Liver (tissue), 9 donors: ENCODE data around the gene PAX6. TPM values are rescaled to one million over a fixed set of nuclear protein-coding genes. Genes with fewer than 3 reads are reported as not detected.

Source experiments
- DNase-seq: peaks from one replicate; pipeline ENCODE4 v3.0.0-alpha.2; 2017; ENCODE audit warnings: low spot score
- H3K27ac ChIP-seq, 2 donors: one replicate each; pipeline ENCODE4 v1.7.0; 2013; ENCODE audit warnings: inconsistent platforms in 2 of 2, low read length in 2 of 2, control low read depth in 1 of 2, low read depth in 1 of 2, mild to moderate bottlenecking in 1 of 2
- H3K27me3 ChIP-seq, 4 donors: one replicate each; pipeline versions ENCODE4 v1.6.1 to v1.7.0; 2013; ENCODE audit warnings: low read length in 3 of 4, inconsistent platforms in 1 of 4, mild to moderate bottlenecking in 1 of 4, moderate library complexity in 1 of 4; ENCODE audit not compliant: control insufficient read depth in 4 of 4, insufficient read depth in 4 of 4
- H3K36me3 ChIP-seq, 4 donors: one replicate each; pipeline versions ENCODE4 v1.6.1 to v1.7.0; 2013; ENCODE audit warnings: low read length in 3 of 4, mild to moderate bottlenecking in 3 of 4, low read depth in 1 of 4, moderate library complexity in 1 of 4; ENCODE audit not compliant: control insufficient read depth in 4 of 4, insufficient read depth in 3 of 4
- H3K4me1 ChIP-seq, 4 donors: one replicate each; pipeline versions ENCODE4 v1.6.1 to v1.7.0; 2013; ENCODE audit warnings: low read length in 3 of 4, mild to moderate bottlenecking in 3 of 4, moderate library complexity in 1 of 4; ENCODE audit not compliant: control insufficient read depth in 4 of 4, insufficient read depth in 4 of 4
- H3K4me3 ChIP-seq, 3 donors: one replicate each; pipeline versions ENCODE4 v1.6.1 to v1.7.0; 2013; ENCODE audit warnings: low read length in 3 of 3, control low read depth in 1 of 3, low read depth in 1 of 3, mild to moderate bottlenecking in 1 of 3
- H3K9ac ChIP-seq, 2 donors: one replicate each; pipeline ENCODE4 v1.7.0; 2013; ENCODE audit warnings: low read length in 2 of 2, mild to moderate bottlenecking in 2 of 2, moderate library complexity in 2 of 2, control low read depth in 1 of 2, low read depth in 1 of 2
- H3K9me3 ChIP-seq, 4 donors: one replicate each; pipeline versions ENCODE4 v1.6.1 to v1.7.0; 2013; ENCODE audit warnings: low read length in 3 of 4; ENCODE audit not compliant: control insufficient read depth in 4 of 4
- ATF3 ChIP-seq: IDR thresholded peaks from 2 replicates; pipeline ENCODE4 v1.6.1; 2016; ENCODE audit warnings: antibody characterized with exemption
- EGR1 ChIP-seq, 2 donors: IDR thresholded peaks; 2 replicates each; pipeline ENCODE4 v1.6.1; 2016 to 2018; ENCODE audit warnings: antibody characterized with exemption in 2 of 2, low read depth in 2 of 2
- FOXA1 ChIP-seq: IDR thresholded peaks from 2 replicates; pipeline ENCODE4 v1.6.1; 2016; ENCODE audit warnings: antibody characterized with exemption
- FOXA2 ChIP-seq: IDR thresholded peaks from 2 replicates; pipeline ENCODE4 v1.6.1; 2016; ENCODE audit warnings: antibody characterized with exemption
- GABPA ChIP-seq, 2 donors: IDR thresholded peaks in 1 of 2; conservative IDR thresholded peaks in 1 of 2; 2 replicates each; pipeline ENCODE4 v1.6.1; 2016; ENCODE audit warnings: antibody characterized with exemption in 2 of 2, mild to moderate bottlenecking in 1 of 2, moderate library complexity in 1 of 2
- HNF4A ChIP-seq, 2 donors: conservative IDR thresholded peaks; 2 replicates each; pipeline ENCODE4 v1.6.1; 2016; ENCODE audit warnings: antibody characterized with exemption in 2 of 2, mild to moderate bottlenecking in 2 of 2
- HNF4G ChIP-seq: IDR thresholded peaks from 2 replicates; pipeline ENCODE4 v1.6.1; 2016; ENCODE audit warnings: antibody characterized with exemption
- JUND ChIP-seq, 2 donors: IDR thresholded peaks; 2 replicates each; pipeline ENCODE4 v1.6.1; 2016; ENCODE audit warnings: antibody characterized with exemption in 2 of 2
- NR2F2 ChIP-seq: IDR thresholded peaks from 2 replicates; pipeline ENCODE4 v1.6.1; 2016; ENCODE audit warnings: antibody characterized with exemption
- RAD21 ChIP-seq, 2 donors: IDR thresholded peaks; 2 replicates each; pipeline ENCODE4 v1.6.1; 2016; ENCODE audit warnings: antibody characterized with exemption in 2 of 2, mild to moderate bottlenecking in 2 of 2
- REST ChIP-seq: IDR thresholded peaks from 2 replicates; pipeline ENCODE4 v1.6.1; 2016; ENCODE audit warnings: antibody characterized with exemption, mild to moderate bottlenecking
- RXRA ChIP-seq, 2 donors: IDR thresholded peaks; 2 replicates each; pipeline ENCODE4 v1.6.1; 2017 to 2018; ENCODE audit warnings: antibody characterized with exemption in 2 of 2, mild to moderate bottlenecking in 1 of 2
- SP1 ChIP-seq: IDR thresholded peaks from 2 replicates; pipeline ENCODE4 v1.6.1; 2018; ENCODE audit warnings: antibody characterized with exemption, mild to moderate bottlenecking
- TAF1 ChIP-seq: conservative IDR thresholded peaks from 2 replicates; pipeline ENCODE4 v1.6.1; 2016; ENCODE audit warnings: antibody characterized with exemption, mild to moderate bottlenecking
- YY1 ChIP-seq: IDR thresholded peaks from 2 replicates; pipeline ENCODE4 v1.6.1; 2016; ENCODE audit warnings: antibody characterized with exemption, mild to moderate bottlenecking
- ZBTB33 ChIP-seq: IDR thresholded peaks from 2 replicates; pipeline ENCODE4 v1.6.1; 2016; ENCODE audit warnings: antibody characterized with exemption
- WGBS: extraction: QIAGEN DNeasy Blood & Tissue Kit; methylation state at CpG from one replicate; pipeline ENCODE4 v1.1.7; 2013; 5-methylcytosine and 5-hydroxymethylcytosine counted together
- polyA plus RNA-seq, 2 donors: library from polyadenylated mRNA; stranded (reverse) in 1 of 2; unstranded in 1 of 2; fragments of 200-250 nt in 1 of 2; fragments of >200 nt in 1 of 2; fragmentation: Nextera tagmentation in 1 of 2; extraction: Ambion mirVana in 1 of 2; gene quantifications; one replicate each; pipeline versions ENCODE4 v1.2.1 to v1.2.3, GENCODE V29; 2013 to 2015
- total RNA-seq, 2 donors: library from RNA; depleted of rRNA; stranded (reverse); fragments of >200 nt; gene quantifications; one replicate each; pipeline ENCODE4 v1.2.3, GENCODE V29; 2014
- TF ChIP-seq, protein P1 (sequence below): IDR thresholded peaks from 2 replicates; pipeline ENCODE4 v1.6.1; 2016; ENCODE audit warnings: antibody characterized with exemption
- TF ChIP-seq, protein P2 (sequence below): fragments of 150-350 bp; IDR thresholded peaks from 2 replicates; pipeline ENCODE4 v1.5.1; 2017; ENCODE audit warnings: improper control_type of control experiment, low read depth, low read length; ENCODE audit not compliant: missing input control
- donor health status: healthy.
- donor health status: healthy.
- donor health status: healthy.
- donor health status: healthy.
- donor health status: healthy.

The PAX6 gene
- total and polyA plus RNA-seq, 4 donors: not detected

- no peak for TF ChIP-seq GABPA (IDR thresholded peaks at IDR 0.05 in 1 of 2, conservative IDR thresholded peaks at IDR 0.05 in 1 of 2)
- TF ChIP-seq YY1: no peak
- TF ChIP-seq RXRA (IDR thresholded peaks at IDR 0.05): no peak
- no peak for TF ChIP-seq FOXA1
- TF ChIP-seq, protein P1, sequence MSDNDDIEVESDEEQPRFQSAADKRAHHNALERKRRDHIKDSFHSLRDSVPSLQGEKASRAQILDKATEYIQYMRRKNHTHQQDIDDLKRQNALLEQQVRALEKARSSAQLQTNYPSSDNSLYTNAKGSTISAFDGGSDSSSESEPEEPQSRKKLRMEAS: no peak
- TF ChIP-seq ZBTB33: no peak
- TF ChIP-seq SP1: no peak
- TF ChIP-seq HNF4G: no peak
- TF ChIP-seq RAD21 (IDR thresholded peaks at IDR 0.05): no peak
- TF ChIP-seq FOXA2: no peak
- no peak for TF ChIP-seq NR2F2
- no peak for TF ChIP-seq REST
- no peak for TF ChIP-seq HNF4A (conservative IDR thresholded peaks at IDR 0.05)
- no peak for TF ChIP-seq JUND (IDR thresholded peaks at IDR 0.05)
- TF ChIP-seq ATF3: no peak
- TF ChIP-seq EGR1 (IDR thresholded peaks at IDR 0.05; ENCODE audit: low read depth in 2 of 2): no peak
- Histone ChIP-seq H3K9ac (no peak overlapping the region), H3K9me3 (peaks cover 0 to 5% (median under 1%) of the 10 kb centered on the region in 4 donors), H3K36me3 (no peaks in the 10 kb centered on the region), H3K27ac (no peak overlapping the region), H3K4me1 (peaks cover 10 to 15% (median 15%) of the 10 kb centered on the region in 4 donors), H3K27me3 (peaks cover 2 to 24% (median 15%) of the 10 kb centered on the region in 4 donors), H3K4me3 (no peak overlapping the region)
- 52% methylated on average over 22 of the region's 22 CpGs for WGBS
- DNase-seq: no peak
Measured at GRCh38 chr11:31795706-31796498, 15.2 kb downstream of the PAX6 start.

- no peaks in the 10 kb centered on the region for H3K36me3 ChIP-seq
- 78% methylated on average over 4 of the region's 4 CpGs for WGBS
- peaks cover 0 to 2% (median under 1%) of the 10 kb centered on the region in 4 donors for H3K9me3 ChIP-seq
- H3K9ac ChIP-seq: no peak overlapping the region
- peaks cover 10 to 15% (median 15%) of the 10 kb centered on the region in 4 donors for H3K4me1 ChIP-seq
- no peak overlapping the region for H3K4me3 ChIP-seq
- peaks cover 2 to 21% (median 7%) of the 10 kb centered on the region in 4 donors for H3K27me3 ChIP-seq
- H3K27ac ChIP-seq: no peak overlapping the region
- no peak for DNase-seq
- TF ChIP-seq SP1 (no peak), FOXA1 (no peak), RXRA (IDR thresholded peaks at IDR 0.05) (no peak), JUND (IDR thresholded peaks at IDR 0.05) (no peak), GABPA (IDR thresholded peaks at IDR 0.05 in 1 of 2, conservative IDR thresholded peaks at IDR 0.05 in 1 of 2) (no peak), ATF3 (no peak), FOXA2 (no peak), YY1 (no peak), HNF4A (conservative IDR thresholded peaks at IDR 0.05) (no peak), NR2F2 (no peak), TAF1 (no peak), EGR1 (IDR thresholded peaks at IDR 0.05; ENCODE audit: low read depth in 2 of 2) (no peak), ZBTB33 (no peak), RAD21 (IDR thresholded peaks at IDR 0.05) (no peak)
- TF ChIP-seq, protein P2, sequence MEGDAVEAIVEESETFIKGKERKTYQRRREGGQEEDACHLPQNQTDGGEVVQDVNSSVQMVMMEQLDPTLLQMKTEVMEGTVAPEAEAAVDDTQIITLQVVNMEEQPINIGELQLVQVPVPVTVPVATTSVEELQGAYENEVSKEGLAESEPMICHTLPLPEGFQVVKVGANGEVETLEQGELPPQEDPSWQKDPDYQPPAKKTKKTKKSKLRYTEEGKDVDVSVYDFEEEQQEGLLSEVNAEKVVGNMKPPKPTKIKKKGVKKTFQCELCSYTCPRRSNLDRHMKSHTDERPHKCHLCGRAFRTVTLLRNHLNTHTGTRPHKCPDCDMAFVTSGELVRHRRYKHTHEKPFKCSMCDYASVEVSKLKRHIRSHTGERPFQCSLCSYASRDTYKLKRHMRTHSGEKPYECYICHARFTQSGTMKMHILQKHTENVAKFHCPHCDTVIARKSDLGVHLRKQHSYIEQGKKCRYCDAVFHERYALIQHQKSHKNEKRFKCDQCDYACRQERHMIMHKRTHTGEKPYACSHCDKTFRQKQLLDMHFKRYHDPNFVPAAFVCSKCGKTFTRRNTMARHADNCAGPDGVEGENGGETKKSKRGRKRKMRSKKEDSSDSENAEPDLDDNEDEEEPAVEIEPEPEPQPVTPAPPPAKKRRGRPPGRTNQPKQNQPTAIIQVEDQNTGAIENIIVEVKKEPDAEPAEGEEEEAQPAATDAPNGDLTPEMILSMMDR: no peak
- TF ChIP-seq, protein P1: no peak
Measured at GRCh38 chr11:31794548-31794947, 16.6 kb downstream of the PAX6 start.
